ENCODE results near the gene ZNF700.
"Not testable (repeated sequence)": the region's sequence is repeated elsewhere in the genome, so short reads cannot be mapped to it uniquely, and the experiment has no call there.

ZNF700 gene

DNA sequence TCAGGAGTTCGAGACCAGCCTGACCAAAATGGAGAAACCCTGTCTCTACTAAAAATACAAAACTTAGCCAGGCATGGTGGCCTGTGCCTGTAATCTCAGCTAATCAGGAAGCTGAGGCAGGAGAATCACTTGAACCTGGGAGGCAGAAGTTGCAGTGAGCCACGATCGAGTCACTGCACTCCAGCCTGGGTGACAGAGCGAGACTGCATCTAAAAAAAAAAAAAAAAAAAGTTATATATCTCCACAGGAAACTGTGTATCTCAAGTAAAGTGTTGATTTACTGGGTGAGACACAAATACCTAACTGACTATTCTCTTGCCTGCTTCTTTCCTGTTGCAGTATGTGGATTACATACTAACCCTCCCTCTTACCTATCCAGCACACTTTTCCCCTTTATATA lies 67.0 kb downstream of the ZNF700 start:
- not testable (repeated sequence) for DNase-seq

DNA sequence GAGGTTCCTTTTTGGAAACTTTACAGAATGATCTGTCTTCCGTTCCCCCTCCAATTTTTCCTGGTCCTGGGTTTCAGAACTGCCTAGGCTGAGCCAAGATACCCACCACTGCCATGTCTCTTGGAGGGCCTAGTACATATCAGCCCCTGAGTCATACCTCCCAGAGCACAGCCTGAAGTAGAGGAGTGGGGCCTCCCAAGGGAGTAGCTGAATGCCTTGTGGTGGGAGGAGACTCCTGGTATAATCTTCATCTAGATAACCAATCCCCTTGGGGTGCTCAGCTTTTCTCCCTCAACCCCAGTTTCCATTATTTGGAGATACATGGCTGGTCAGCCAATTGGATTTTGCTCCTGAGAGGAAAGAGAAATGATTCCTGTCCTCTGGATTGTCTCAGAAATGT lies 70.3 kb downstream of the ZNF700 start:
- no peak for DNase-seq
